NCI-H146 (cell line): ENCODE results near the gene SLC9A7.
"Not testable (repeated sequence)": the region's sequence is repeated elsewhere in the genome, so short reads cannot be mapped to it uniquely, and the experiment has no call there.

ENCODE experiments used
- DNase-seq: peaks from one replicate; lab custom pipeline; 2025; lab: John Stamatoyannopoulos, UW

Gene SLC9A7

DNA sequence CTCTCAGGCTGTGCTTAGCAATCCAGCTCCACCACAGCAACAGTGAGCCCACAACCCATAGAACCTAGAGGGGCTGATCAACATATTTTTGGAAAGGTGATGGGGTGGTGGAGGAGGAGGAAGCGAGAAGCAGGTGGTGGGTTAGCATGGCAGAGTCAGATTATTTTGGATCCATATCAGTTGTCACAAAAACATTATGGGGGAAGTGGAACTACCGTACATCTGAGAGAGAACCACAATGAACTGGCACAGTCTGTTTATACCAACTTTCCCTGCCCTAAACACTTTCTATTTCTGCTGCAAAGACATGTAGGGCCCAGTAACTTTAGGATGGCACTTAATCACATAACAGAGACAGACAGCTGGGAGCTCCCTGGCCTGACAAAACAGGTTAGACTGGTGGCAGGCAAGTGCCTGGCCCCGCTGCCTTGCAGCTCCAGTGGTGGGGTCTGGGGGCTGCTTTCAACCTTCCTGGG, 4.3 kb downstream of the SLC9A7 start:
- no peak for DNase-seq

DNA sequence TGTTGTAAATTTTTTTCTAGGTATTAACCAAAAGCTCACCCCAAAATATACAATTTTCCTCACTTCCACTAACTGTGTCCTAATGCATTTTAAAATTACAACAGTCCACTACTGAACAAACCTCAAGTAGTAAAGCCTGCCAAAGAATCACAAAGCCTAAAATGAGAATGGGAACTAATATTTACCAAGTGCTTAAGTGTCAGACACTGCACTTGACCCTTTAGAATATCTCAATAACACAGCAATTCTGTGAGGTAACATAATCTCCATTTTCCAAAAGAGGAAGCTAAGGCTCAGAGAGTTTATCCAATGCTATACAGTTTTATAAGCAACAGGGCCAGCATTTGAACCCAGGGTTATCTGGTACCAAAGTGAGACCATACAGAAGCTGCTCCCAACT, 4.9 kb downstream of the SLC9A7 start:
- DNase-seq = no peak

- no peak for DNase-seq
These were observed 8.0 kb downstream of the SLC9A7 start for GRCh38 chrX:46750889-46751288.

GRCh38 chrX:46744009-46744408, 14.9 kb downstream of the SLC9A7 start:
- no peak for DNase-seq

GRCh38 chrX:46743046-46743445, 15.9 kb downstream of the SLC9A7 start:
- DNase-seq = no peak

GRCh38 chrX:46739736-46740135, 19.2 kb downstream of the SLC9A7 start:
- DNase-seq = no peak

GRCh38 chrX:46737462-46737861, 21.5 kb downstream of the SLC9A7 start:
- no peak for DNase-seq

DNA sequence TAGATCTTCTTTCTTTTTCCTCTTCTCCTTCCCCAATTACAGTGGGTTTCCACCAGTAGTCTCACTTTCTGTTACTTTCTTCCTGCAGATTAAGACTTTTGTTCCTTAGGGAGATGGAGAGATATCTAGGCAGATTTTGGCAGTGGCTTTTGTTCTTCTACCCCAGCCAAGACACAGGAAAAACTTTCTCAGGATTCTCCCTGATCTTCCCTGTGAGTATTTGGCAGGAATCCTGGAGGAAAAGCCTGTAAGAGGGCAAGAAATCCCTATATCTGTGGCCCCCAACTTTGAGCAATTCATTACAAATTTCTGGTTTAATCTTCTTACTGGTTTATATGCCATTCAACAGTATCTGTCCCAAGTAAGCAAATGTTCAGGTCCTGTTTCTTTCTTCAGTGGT, 21.9 kb downstream of the SLC9A7 start:
- no peak for DNase-seq

DNA sequence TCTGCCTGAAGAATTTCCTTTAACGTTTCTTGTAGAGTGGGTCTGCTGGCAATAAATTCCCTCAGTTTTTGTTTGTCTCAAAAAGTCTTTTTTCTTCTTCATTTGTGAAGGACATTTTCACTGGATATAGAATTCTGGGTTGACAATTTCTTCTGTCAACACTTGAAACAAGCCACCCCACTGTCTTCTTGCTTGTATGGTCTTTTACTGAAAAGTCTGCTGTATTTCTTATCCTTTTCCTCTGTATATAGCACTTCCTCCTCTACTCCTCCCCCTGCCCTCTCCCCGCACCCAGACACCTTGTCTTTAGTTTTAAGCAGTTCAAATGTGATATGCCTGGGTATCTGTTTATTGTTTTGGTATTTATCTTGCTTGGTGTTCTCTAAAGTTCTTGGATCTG, 23.3 kb downstream of the SLC9A7 start:
- no peak for DNase-seq

GRCh38 chrX:46733226-46733625, 25.7 kb downstream of the SLC9A7 start:
- DNase-seq = no peak

GRCh38 chrX:46730765-46731164, 28.2 kb downstream of the SLC9A7 start:
- no peak for DNase-seq

DNA sequence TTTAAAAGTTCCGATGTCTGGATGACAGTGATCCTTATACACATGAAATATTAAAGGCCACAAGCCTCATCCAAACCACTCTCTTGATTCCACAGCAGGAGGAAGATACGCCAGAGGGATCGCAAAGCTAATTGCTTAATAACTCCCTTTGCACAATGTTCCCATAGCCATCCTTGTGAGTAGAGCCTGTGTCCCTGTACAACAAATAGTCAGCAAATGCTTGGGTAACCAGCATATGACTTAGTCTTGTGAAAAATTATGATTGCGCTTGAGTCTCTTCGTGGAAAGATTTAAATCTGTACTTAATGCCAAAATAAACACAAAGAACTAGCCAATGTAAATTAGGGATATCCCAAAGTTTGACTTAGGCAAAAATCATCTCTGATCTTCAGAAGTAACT, 31.5 kb downstream of the SLC9A7 start:
- DNase-seq = no peak

GRCh38 chrX:46723569-46723927, 35.4 kb downstream of the SLC9A7 start:
- not testable (repeated sequence) for DNase-seq

- no peak for DNase-seq
These were observed 36.0 kb downstream of the SLC9A7 start for GRCh38 chrX:46722742-46723568.

- no peak for DNase-seq
These were observed 42.1 kb downstream of the SLC9A7 start for GRCh38 chrX:46716796-46717195.

- no peak for DNase-seq
These were observed 42.9 kb downstream of the SLC9A7 start for GRCh38 chrX:46715997-46716396.

DNA sequence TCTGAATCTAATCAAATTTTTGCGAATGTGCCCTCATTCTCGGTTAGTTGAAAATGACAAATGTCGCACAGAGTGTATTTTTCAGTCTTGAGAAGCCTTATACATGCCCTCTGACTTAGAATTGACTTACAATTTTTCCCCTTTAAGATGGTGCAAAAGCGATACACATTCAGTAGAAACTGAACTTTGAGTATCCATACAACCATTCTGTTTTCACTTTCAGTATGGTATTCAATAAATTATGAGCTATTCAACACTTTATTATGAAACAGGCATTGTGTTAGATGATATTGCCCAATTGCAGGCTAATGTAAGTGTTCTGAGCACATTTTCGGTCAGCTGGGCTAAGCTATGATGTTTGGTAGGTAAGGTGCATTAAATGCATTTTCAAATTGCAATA, 43.4 kb downstream of the SLC9A7 start:
- no peak for DNase-seq

- DNase-seq = no peak
These were observed 45.0 kb downstream of the SLC9A7 start for GRCh38 chrX:46713672-46714490.

- no peak for DNase-seq
These were observed 46.2 kb downstream of the SLC9A7 start for GRCh38 chrX:46712764-46713163.

- peak; percentile 89 for DNase-seq
These were observed 47.8 kb downstream of the SLC9A7 start for GRCh38 chrX:46710927-46711623.

DNA sequence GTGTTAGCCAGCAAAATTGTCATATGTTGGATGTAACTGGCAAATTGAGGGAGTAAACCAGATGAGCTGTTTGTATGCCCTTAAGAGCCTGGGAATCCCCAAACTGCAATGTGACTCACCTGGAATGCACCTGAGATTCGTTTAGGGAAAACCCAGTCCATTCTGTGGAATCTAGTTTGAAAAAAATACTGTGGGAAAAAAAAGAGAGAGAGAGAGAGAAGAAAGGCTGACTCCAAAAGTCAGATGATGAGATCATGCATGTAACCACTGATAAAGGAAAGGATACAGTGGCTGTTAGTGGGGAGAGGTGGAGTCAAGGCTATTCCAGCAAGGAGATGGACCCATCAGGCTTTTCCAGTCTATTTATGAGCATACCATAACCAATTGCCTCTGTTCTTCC, 48.5 kb downstream of the SLC9A7 start:
- peak; percentile 60 for DNase-seq

GRCh38 chrX:46707274-46707965, 51.5 kb downstream of the SLC9A7 start:
- no peak for DNase-seq
